Keratinocyte (primary cell): ENCODE measurements around the gene LTBR.

Experiments
- EZH2 ChIP-seq: IDR thresholded peaks from one replicate; pipeline ENCODE4 v1.6.1; 2012; ENCODE audit warnings: inconsistent platforms, mild to moderate bottlenecking, low read length, moderate library complexity
- TF ChIP-seq, protein P1 (sequence below), 3 experiments: IDR thresholded peaks in 1 of 3; conservative IDR thresholded peaks in 1 of 3; optimal IDR thresholded peaks in 1 of 3; 2 replicates in 2 of 3; 3 replicates in 1 of 3; pipeline versions ENCODE3 to v1.5.1; 2011; ENCODE audit warnings: low read length in 3 of 3, mild to moderate bottlenecking in 3 of 3, moderate library complexity in 2 of 3, control low read depth in 1 of 3, inconsistent platforms in 1 of 3; ENCODE audit not compliant: insufficient read depth in 2 of 3; ENCODE audit errors: extremely low read depth in 1 of 3

DNA sequence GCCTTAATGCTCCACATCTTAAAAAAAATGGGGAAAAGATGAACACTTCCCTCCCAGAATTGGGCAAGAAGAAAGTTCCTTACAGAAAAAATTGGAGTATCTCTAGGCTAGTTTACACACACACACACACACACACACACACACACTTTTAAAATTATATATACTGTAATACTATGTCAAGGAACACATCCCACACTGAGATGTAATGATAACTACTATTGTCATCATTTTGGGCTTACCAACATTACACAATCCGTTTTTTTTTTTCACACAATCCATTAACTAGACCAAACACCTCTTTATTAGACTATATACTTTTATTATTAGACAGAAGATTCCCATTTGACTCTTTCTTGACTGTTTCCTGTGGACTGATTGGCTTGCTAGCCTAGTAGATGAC is 2.5 kb downstream of the LTBR start:
- TF ChIP-seq, protein P1, sequence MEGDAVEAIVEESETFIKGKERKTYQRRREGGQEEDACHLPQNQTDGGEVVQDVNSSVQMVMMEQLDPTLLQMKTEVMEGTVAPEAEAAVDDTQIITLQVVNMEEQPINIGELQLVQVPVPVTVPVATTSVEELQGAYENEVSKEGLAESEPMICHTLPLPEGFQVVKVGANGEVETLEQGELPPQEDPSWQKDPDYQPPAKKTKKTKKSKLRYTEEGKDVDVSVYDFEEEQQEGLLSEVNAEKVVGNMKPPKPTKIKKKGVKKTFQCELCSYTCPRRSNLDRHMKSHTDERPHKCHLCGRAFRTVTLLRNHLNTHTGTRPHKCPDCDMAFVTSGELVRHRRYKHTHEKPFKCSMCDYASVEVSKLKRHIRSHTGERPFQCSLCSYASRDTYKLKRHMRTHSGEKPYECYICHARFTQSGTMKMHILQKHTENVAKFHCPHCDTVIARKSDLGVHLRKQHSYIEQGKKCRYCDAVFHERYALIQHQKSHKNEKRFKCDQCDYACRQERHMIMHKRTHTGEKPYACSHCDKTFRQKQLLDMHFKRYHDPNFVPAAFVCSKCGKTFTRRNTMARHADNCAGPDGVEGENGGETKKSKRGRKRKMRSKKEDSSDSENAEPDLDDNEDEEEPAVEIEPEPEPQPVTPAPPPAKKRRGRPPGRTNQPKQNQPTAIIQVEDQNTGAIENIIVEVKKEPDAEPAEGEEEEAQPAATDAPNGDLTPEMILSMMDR (optimal IDR thresholded peaks at IDR 0.05 in 1 of 3, IDR thresholded peaks at IDR 0.05 in 1 of 3, conservative IDR thresholded peaks at IDR 0.05 in 1 of 3; ENCODE audit: extremely low read depth in 1 of 3, insufficient read depth in 2 of 3, low read length in 3 of 3): no peak
- no peak for TF ChIP-seq EZH2
